ENCODE data around the gene ZWILCH.

ZWILCH gene

GRCh38 chr15:66472176-66472999 lies 32.7 kb upstream of the ZWILCH start:
- TF ChIP-seq EZH2phosphoT487 (IDR thresholded peaks at IDR 0.05; ENCODE audit: borderline replicate concordance) (no peak), CTCF (conservative IDR thresholded peaks at IDR 0.05; ENCODE audit: low read length) (no peak)
- no peaks in the 10 kb centered on the region for H3K27me3 ChIP-seq (ENCODE audit: insufficient read depth, low read length, poor library complexity, severe bottlenecking)
- no peak overlapping the region for H2AFZ ChIP-seq (ENCODE audit: low read length)
- H3K4me1 ChIP-seq (ENCODE audit: insufficient read depth, low read length, poor library complexity, severe bottlenecking), result no peaks in the 10 kb centered on the region
- peaks cover 12% of the 10 kb centered on the region; the same call in 1 of the 2 replicates for H3K36me3 ChIP-seq (ENCODE audit: insufficient read depth, low read length)
- no peaks in the 10 kb centered on the region for H3K9me2 ChIP-seq (replicated peaks; ENCODE audit: low read depth, low read length)
- no peaks in the 10 kb centered on the region for H3K9me3 ChIP-seq (ENCODE audit: insufficient read depth, low read depth, low read length)
- no peaks in the 10 kb centered on the region for H3F3A ChIP-seq (ENCODE audit: low read depth)
- H3K9ac ChIP-seq (ENCODE audit: low read depth, low read length, poor library complexity, severe bottlenecking), result no peak overlapping the region
- no peaks in the 10 kb centered on the region for H3K79me2 ChIP-seq (ENCODE audit: insufficient read depth, low read length)
- no peak overlapping the region for H3K4me2 ChIP-seq (ENCODE audit: low read depth, low read length, poor library complexity, severe bottlenecking)
- no peak overlapping the region for H3K4me3 ChIP-seq (ENCODE audit: low read length, poor library complexity, severe bottlenecking)
- H4K20me1 ChIP-seq (ENCODE audit: insufficient read depth, low read length, poor library complexity, severe bottlenecking), result no peaks in the 10 kb centered on the region

GRCh38 chr15:66474135-66474534 lies 31.0 kb upstream of the ZWILCH start:
- H3K79me2 ChIP-seq (ENCODE audit: insufficient read depth, low read length), result no peaks in the 10 kb centered on the region
- no peaks in the 10 kb centered on the region for H3K9me2 ChIP-seq (replicated peaks; ENCODE audit: low read depth, low read length)
- no peaks in the 10 kb centered on the region for H3F3A ChIP-seq (ENCODE audit: low read depth)
- H4K20me1 ChIP-seq (ENCODE audit: insufficient read depth, low read length, poor library complexity, severe bottlenecking), result no peaks in the 10 kb centered on the region
- no peak overlapping the region for H3K4me3 ChIP-seq (ENCODE audit: low read length, poor library complexity, severe bottlenecking)
- no peaks in the 10 kb centered on the region for H3K4me1 ChIP-seq (ENCODE audit: insufficient read depth, low read length, poor library complexity, severe bottlenecking)
- no peak for TF ChIP-seq CTCF (conservative IDR thresholded peaks at IDR 0.05; ENCODE audit: low read length)
- no peak for TF ChIP-seq EZH2phosphoT487 (IDR thresholded peaks at IDR 0.05; ENCODE audit: borderline replicate concordance)
- peaks cover 12% of the 10 kb centered on the region; the same call in 1 of the 2 replicates for H3K36me3 ChIP-seq (ENCODE audit: insufficient read depth, low read length)
- no peaks in the 10 kb centered on the region for H3K27me3 ChIP-seq (ENCODE audit: insufficient read depth, low read length, poor library complexity, severe bottlenecking)
- H3K9ac ChIP-seq (ENCODE audit: low read depth, low read length, poor library complexity, severe bottlenecking), result no peak overlapping the region
- no peaks in the 10 kb centered on the region for H3K9me3 ChIP-seq (ENCODE audit: insufficient read depth, low read depth, low read length)
- no peak overlapping the region for H2AFZ ChIP-seq (ENCODE audit: low read length)
- no peak overlapping the region for H3K4me2 ChIP-seq (ENCODE audit: low read depth, low read length, poor library complexity, severe bottlenecking)

- H3K4me1 ChIP-seq (ENCODE audit: insufficient read depth, low read length, poor library complexity, severe bottlenecking), result no peaks in the 10 kb centered on the region
- no peak overlapping the region for H2AFZ ChIP-seq (ENCODE audit: low read length)
- H3K9me2 ChIP-seq (replicated peaks; ENCODE audit: low read depth, low read length), result no peaks in the 10 kb centered on the region
- H4K20me1 ChIP-seq (ENCODE audit: insufficient read depth, low read length, poor library complexity, severe bottlenecking), result no peaks in the 10 kb centered on the region
- no peak overlapping the region for H3K9ac ChIP-seq (ENCODE audit: low read depth, low read length, poor library complexity, severe bottlenecking)
- no peak overlapping the region for H3K4me3 ChIP-seq (ENCODE audit: low read length, poor library complexity, severe bottlenecking)
- no peaks in the 10 kb centered on the region for H3K27me3 ChIP-seq (ENCODE audit: insufficient read depth, low read length, poor library complexity, severe bottlenecking)
- H3K9me3 ChIP-seq (ENCODE audit: insufficient read depth, low read depth, low read length), result no peaks in the 10 kb centered on the region
- H3F3A ChIP-seq (ENCODE audit: low read depth), result no peaks in the 10 kb centered on the region
- no peaks in the 10 kb centered on the region for H3K79me2 ChIP-seq (ENCODE audit: insufficient read depth, low read length)
- peaks cover 12% of the 10 kb centered on the region; the same call in 1 of the 2 replicates for H3K36me3 ChIP-seq (ENCODE audit: insufficient read depth, low read length)
- H3K4me2 ChIP-seq (ENCODE audit: low read depth, low read length, poor library complexity, severe bottlenecking), result no peak overlapping the region
- TF ChIP-seq EZH2phosphoT487 (IDR thresholded peaks at IDR 0.05; ENCODE audit: borderline replicate concordance), result no peak
- TF ChIP-seq CTCF (conservative IDR thresholded peaks at IDR 0.05; ENCODE audit: low read length), result no peak
These were observed 30.2 kb upstream of the ZWILCH start for GRCh38 chr15:66474963-66475362.

All from Loucy (cell line).